IMR-90 (cell line): ENCODE data around the gene SYNPR. TPM values are rescaled to one million over a fixed set of nuclear protein-coding genes. Genes with fewer than 3 reads are reported as not detected.

Experiments used
- ATAC-seq: fragments of 200-7000 bp; cut with Tn5 transposase; 2 replicates; pipeline ENCODE4 v1.9.1; 2020; ENCODE audit warnings: low read depth, mild to moderate bottlenecking, moderate library complexity
- BruUV-seq: library from RNA; stranded (reverse); fragments of 400-500 nt; replicated peaks from 2 replicates; lab custom pipeline; 2021; lab: Mats Ljungman, UMichigan
- CTCF ChIA-PET: fragments of 300-600 bp; formaldehyde crosslinking; extraction: SDS; loops from one replicate; lab custom pipeline; 2021; ENCODE audit warnings: antibody characterized with exemption; lab: Yijun Ruan, JAX
- POLR2A ChIA-PET: fragments of 300-600 bp; sonication (Branson Sonifier 250); formaldehyde crosslinking; loops from one replicate; lab custom pipeline; 2022; ENCODE audit warnings: antibody characterized with exemption; ENCODE audit not compliant: unreplicated experiment; lab: Charles Lee
- DNase-seq: peaks from one replicate; pipeline ENCODE4 v3.0.0; 2013
- H2AFZ ChIP-seq: replicated peaks from 2 replicates; pipeline ENCODE3; 2013; ENCODE audit warnings: low read length, mild to moderate bottlenecking; ENCODE audit not compliant: poor library complexity
- H2AK5ac ChIP-seq: 2 replicates; pipeline ENCODE4 v1.6.1; 2013; ENCODE audit warnings: low read depth, low read length, inconsistent platforms
- H2AK9ac ChIP-seq: replicated peaks from 2 replicates; pipeline ENCODE3; 2013; ENCODE audit warnings: mild to moderate bottlenecking, low read depth, low read length, moderate library complexity; ENCODE audit not compliant: poor library complexity
- H2BK120ac ChIP-seq: 2 replicates; pipeline ENCODE4 v1.6.1; 2013; ENCODE audit warnings: low read depth, low read length, inconsistent platforms
- H2BK15ac ChIP-seq: 3 replicates; pipeline ENCODE4 v1.6.1; 2013; ENCODE audit warnings: low read depth, low read length, inconsistent platforms
- H2BK20ac ChIP-seq: 2 replicates; pipeline ENCODE4 v1.6.1; 2013; ENCODE audit warnings: low read depth, mild to moderate bottlenecking, inconsistent platforms, low read length, moderate library complexity
- H2BK5ac ChIP-seq: 2 replicates; pipeline ENCODE4 v1.6.1; 2013; ENCODE audit warnings: mild to moderate bottlenecking, low read depth, low read length, inconsistent platforms; ENCODE audit not compliant: poor library complexity, severe bottlenecking
- H3K14ac ChIP-seq: replicated peaks from 2 replicates; pipeline ENCODE4 v1.6.1; 2013; ENCODE audit warnings: low read depth, low read length, inconsistent platforms
- H3K18ac ChIP-seq: 2 replicates; pipeline ENCODE4 v1.6.1; 2013; ENCODE audit warnings: low read depth, low read length, control low read depth
- H3K23ac ChIP-seq: 2 replicates; pipeline ENCODE4 v1.6.1; 2013; ENCODE audit warnings: low read depth, low read length, inconsistent platforms
- H3K27ac ChIP-seq: 2 replicates; pipeline ENCODE4 v1.5.1; 2013; ENCODE audit warnings: mild to moderate bottlenecking, control low read depth, low read length; ENCODE audit not compliant: insufficient read depth
- H3K27me3 ChIP-seq: 2 replicates; pipeline ENCODE4 v1.6.1; 2013; ENCODE audit warnings: low read length; ENCODE audit not compliant: control insufficient read depth, insufficient read depth
- H3K36me3 ChIP-seq: 2 replicates; pipeline ENCODE4 v1.6.1; 2013; ENCODE audit warnings: low read length, mixed read lengths; ENCODE audit not compliant: control insufficient read depth, insufficient read depth
- H3K4ac ChIP-seq: 2 replicates; pipeline ENCODE4 v1.6.1; 2013; ENCODE audit warnings: low read depth, low read length, inconsistent platforms
- H3K4me1 ChIP-seq: 2 replicates; pipeline ENCODE4 v1.6.1; 2013; ENCODE audit warnings: low read length, mixed read lengths; ENCODE audit not compliant: control insufficient read depth, insufficient read depth
- H3K4me2 ChIP-seq: 2 replicates; pipeline ENCODE4 v1.6.1; 2013; ENCODE audit warnings: low read depth, mild to moderate bottlenecking, control low read depth, low read length, moderate library complexity
- H3K4me3 ChIP-seq: 2 replicates; pipeline ENCODE4 v1.5.1; 2013; ENCODE audit warnings: low read depth, mild to moderate bottlenecking, control low read depth, low read length, moderate library complexity; ENCODE audit not compliant: insufficient read depth
- H3K56ac ChIP-seq: 2 replicates; pipeline ENCODE4 v1.6.1; 2013; ENCODE audit warnings: low read length, inconsistent platforms; ENCODE audit not compliant: insufficient read depth; ENCODE audit errors: extremely low read depth
- H3K79me1 ChIP-seq, 2 experiments: 2 replicates each; pipeline ENCODE4 v1.6.1; 2013; ENCODE audit warnings: low read length in 2 of 2, inconsistent platforms in 1 of 2, low read depth in 1 of 2
- H3K9ac ChIP-seq: 2 replicates; pipeline ENCODE4 v1.6.1; 2013; ENCODE audit warnings: low read depth, low read length, control low read depth
- H3K9me1 ChIP-seq: 2 replicates; pipeline ENCODE4 v1.6.1; 2013; ENCODE audit warnings: low read length, inconsistent platforms; ENCODE audit not compliant: insufficient read depth
- H3K9me3 ChIP-seq: 2 replicates; pipeline ENCODE4 v1.6.1; 2013; ENCODE audit warnings: low read length; ENCODE audit not compliant: control insufficient read depth, insufficient read depth
- H4K20me1 ChIP-seq: 2 replicates; pipeline ENCODE4 v1.6.1; 2013; ENCODE audit warnings: low read length, inconsistent platforms; ENCODE audit not compliant: insufficient read depth
- H4K5ac ChIP-seq: 2 replicates; pipeline ENCODE4 v1.6.1; 2013; ENCODE audit warnings: mild to moderate bottlenecking, low read depth, low read length, control low read depth
- H4K8ac ChIP-seq, 2 experiments: 2 replicates each; pipeline ENCODE4 v1.6.1; 2013; ENCODE audit warnings: low read depth in 2 of 2, low read length in 2 of 2, control low read depth in 1 of 2, inconsistent platforms in 1 of 2
- H4K91ac ChIP-seq: 2 replicates; pipeline ENCODE4 v1.6.1; 2013; ENCODE audit warnings: low read depth, low read length, inconsistent platforms; ENCODE audit not compliant: insufficient read depth
- MXI1 ChIP-seq: IDR thresholded peaks from 2 replicates; pipeline ENCODE4 v1.6.1; 2012; ENCODE audit warnings: low read depth, mild to moderate bottlenecking, low read length, moderate library complexity, borderline replicate concordance
- WGBS, 2 experiments: methylation state at CpG; one replicate each; pipeline versions ENCODE4 v1.1.5 to v1.1.7; 2013; ENCODE audit warnings: missing lambda C conversion rate in 2 of 2; ENCODE audit not compliant: insufficient read length in 1 of 2; ENCODE audit errors: extremely low coverage in 2 of 2; 5-methylcytosine and 5-hydroxymethylcytosine counted together
- dilution Hi-C: fragments of 300-500 bp; cut with HindIII; formaldehyde crosslinking; loops from one replicate; pipeline ENCODE4 v1.14.3; 2018; ENCODE audit warnings: low sequenced_read_pairs; ENCODE audit not compliant: unreplicated experiment
- in situ Hi-C: fragments of 300-500 bp; cut with MboI; formaldehyde crosslinking; loops from 3 replicates; pipeline ENCODE4 v1.14.3; 2019; ENCODE audit warnings: low sequenced_read_pairs, inconsistent platforms, mixed read lengths
- intact Hi-C: fragments of 100-400 bp; cut with micrococcal nuclease; formaldehyde crosslinking; loops from 2 replicates; pipeline ENCODE4 v1.10.0; 2022
- polyA plus RNA-seq, 3 experiments: library from polyadenylated mRNA; depleted of rRNA; stranded (reverse); fragments of >200 nt; gene quantifications; 2 replicates each; pipeline ENCODE4 v1.2.3, GENCODE V29; 2012; ENCODE audit warnings: low replicate concordance in 1 of 3
- total RNA-seq: library from RNA; depleted of rRNA; stranded (reverse); fragments of >200 nt; gene quantifications from 2 replicates; pipeline ENCODE4 v1.2.3, GENCODE V29; 2012

The SYNPR gene
- total and polyA plus RNA-seq, 2 of the 4 experiments (the other 2 are of a cell fraction): not detected

DNA sequence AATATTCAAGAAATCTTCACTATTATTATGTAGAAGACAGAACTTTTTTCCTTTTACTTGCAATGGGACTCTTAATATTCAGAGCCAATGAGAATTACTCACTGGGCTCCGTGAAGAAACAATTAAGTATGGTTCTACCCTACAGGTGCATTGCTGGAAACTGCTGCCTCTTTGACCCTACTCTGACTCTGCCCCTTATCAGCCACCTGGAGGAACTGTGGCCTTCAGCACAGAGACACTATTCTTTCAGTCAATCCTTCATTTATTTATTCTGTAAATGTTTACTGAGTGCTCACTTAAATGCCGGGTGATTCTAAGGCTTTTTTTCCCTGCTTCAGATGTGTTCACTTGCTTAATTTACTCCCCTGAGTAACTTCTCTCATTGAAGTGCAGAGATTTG lies 163.2 kb downstream of the SYNPR start:
- dilution Hi-C loops: no loop called here
- no peak for ATAC-seq

More for the DNA sequence above, 163.2 kb downstream of the SYNPR start:
- H2AK9ac ChIP-seq: no peak overlapping the region
- H3K79me1 ChIP-seq: no peaks in the 10 kb centered on the region
- no peak overlapping the region for H2AK5ac ChIP-seq
- H3K36me3 ChIP-seq: no peaks in the 10 kb centered on the region
- ChIA-PET POLR2A (no interaction called here), CTCF (no interaction called here)
- H3K23ac ChIP-seq: no peak overlapping the region
- H2AFZ ChIP-seq: no peak overlapping the region
- no peak overlapping the region for H4K8ac ChIP-seq
- H3K4me3 ChIP-seq: no peak overlapping the region
- no peaks in the 10 kb centered on the region for H3K27me3 ChIP-seq
- no peak overlapping the region for H2BK20ac ChIP-seq
- no peak overlapping the region for H2BK5ac ChIP-seq
- no peaks in the 10 kb centered on the region for H3K9me1 ChIP-seq
- H3K14ac ChIP-seq: no peak overlapping the region
- no peak overlapping the region for H3K18ac ChIP-seq
- H4K91ac ChIP-seq: no peak overlapping the region
- no peaks in the 10 kb centered on the region for H3K4me1 ChIP-seq
- no peak overlapping the region for H2BK120ac ChIP-seq
- intact Hi-C loops: no loop called here
- no peaks in the 10 kb centered on the region for H3K9me3 ChIP-seq
- no peak for DNase-seq
- no peak overlapping the region for H4K5ac ChIP-seq
- no peaks in the 10 kb centered on the region for H4K20me1 ChIP-seq
- no peak overlapping the region for H3K4me2 ChIP-seq
- H3K56ac ChIP-seq: no peak overlapping the region
- no peak overlapping the region for H3K4ac ChIP-seq
- no CpG with 5 or more reads among the region's 2 CpGs for WGBS, 2 experiments
- H3K27ac ChIP-seq: no peak overlapping the region
- H2BK15ac ChIP-seq: no peak overlapping the region
- no peak for TF ChIP-seq MXI1
- BruUV-seq: no TSS peak
- no peak overlapping the region for H3K9ac ChIP-seq
- in situ Hi-C loops: no loop called here
